Measurements from ENCODE around the gene KCNMA1. TPM values are rescaled to one million over a fixed set of nuclear protein-coding genes. Genes with fewer than 3 reads are reported as not detected.

The KCNMA1 gene
- total RNA-seq, 1 donor from 2014 or later = 87.6 TPM

GRCh38 chr10:77649333-77650331, 12.0 kb upstream of the KCNMA1 start:
- Mint-ChIP-seq H3K36me3 (ENCODE audit: low read depth) (peaks cover 3% of the 10 kb centered on the region), H3K4me1 (ENCODE audit: low read depth) (peaks cover 3% of the 10 kb centered on the region), H3K4me3 (ENCODE audit: unreplicated experiment) (no peak overlapping the region), H3K9me3 (ENCODE audit: low read depth) (peaks cover 18% of the 10 kb centered on the region), H3K27me3 (ENCODE audit: low read depth) (no peaks in the 10 kb centered on the region), H3K27ac (ENCODE audit: unreplicated experiment) (no peak overlapping the region)
- no peak for TF ChIP-seq CTCF (IDR thresholded peaks at IDR 0.05)
- DNase-seq (ENCODE audit: low spot score) = no peak

GRCh38 chr10:77648472-77648871, 10.9 kb upstream of the KCNMA1 start:
- H3K27me3 Mint-ChIP-seq (ENCODE audit: low read depth) = no peaks in the 10 kb centered on the region
- no peak for TF ChIP-seq CTCF (IDR thresholded peaks at IDR 0.05)
- H3K36me3 Mint-ChIP-seq (ENCODE audit: low read depth) = peaks cover 3% of the 10 kb centered on the region
- H3K9me3 Mint-ChIP-seq (ENCODE audit: low read depth) = peaks cover 15% of the 10 kb centered on the region
- H3K27ac Mint-ChIP-seq (ENCODE audit: unreplicated experiment) = no peak overlapping the region
- H3K4me3 Mint-ChIP-seq (ENCODE audit: unreplicated experiment) = no peak overlapping the region
- no peak for DNase-seq (ENCODE audit: low spot score)
- H3K4me1 Mint-ChIP-seq (ENCODE audit: low read depth) = peaks cover 3% of the 10 kb centered on the region

GRCh38 chr10:77647543-77648293, 10.1 kb upstream of the KCNMA1 start:
- no peak for TF ChIP-seq CTCF (IDR thresholded peaks at IDR 0.05)
- H3K27me3 Mint-ChIP-seq (ENCODE audit: low read depth) = no peaks in the 10 kb centered on the region
- no peak for DNase-seq (ENCODE audit: low spot score)
- H3K4me3 Mint-ChIP-seq (ENCODE audit: unreplicated experiment) = no peak overlapping the region
- H3K36me3 Mint-ChIP-seq (ENCODE audit: low read depth) = no peaks in the 10 kb centered on the region
- H3K9me3 Mint-ChIP-seq (ENCODE audit: low read depth) = peaks cover 9% of the 10 kb centered on the region
- H3K27ac Mint-ChIP-seq (ENCODE audit: unreplicated experiment) = no peak overlapping the region
- H3K4me1 Mint-ChIP-seq (ENCODE audit: low read depth) = peaks cover 3% of the 10 kb centered on the region

GRCh38 chr10:77644557-77645243, 7.1 kb upstream of the KCNMA1 start:
- H3K9me3 Mint-ChIP-seq (ENCODE audit: low read depth) = no peaks in the 10 kb centered on the region
- no peaks in the 10 kb centered on the region for H3K27me3 Mint-ChIP-seq (ENCODE audit: low read depth)
- no peak for TF ChIP-seq CTCF (IDR thresholded peaks at IDR 0.05)
- no peak overlapping the region for H3K27ac Mint-ChIP-seq (ENCODE audit: unreplicated experiment)
- no peak for DNase-seq (ENCODE audit: low spot score)
- H3K4me1 Mint-ChIP-seq (ENCODE audit: low read depth) = peaks cover 23% of the 10 kb centered on the region
- no peak overlapping the region for H3K4me3 Mint-ChIP-seq (ENCODE audit: unreplicated experiment)
- no peaks in the 10 kb centered on the region for H3K36me3 Mint-ChIP-seq (ENCODE audit: low read depth)

All from chondrocyte (in vitro differentiated cells).